GM21360 (cell line): ENCODE data around the gene PTER.

Experiments
- ATAC-seq: cut with Tn5 transposase; IDR thresholded peaks from one replicate; pipeline ENCODE4 v1.9.1; 2021; ENCODE audit warnings: mild to moderate bottlenecking, moderate library complexity; ENCODE audit not compliant: unreplicated experiment

The PTER gene

DNA sequence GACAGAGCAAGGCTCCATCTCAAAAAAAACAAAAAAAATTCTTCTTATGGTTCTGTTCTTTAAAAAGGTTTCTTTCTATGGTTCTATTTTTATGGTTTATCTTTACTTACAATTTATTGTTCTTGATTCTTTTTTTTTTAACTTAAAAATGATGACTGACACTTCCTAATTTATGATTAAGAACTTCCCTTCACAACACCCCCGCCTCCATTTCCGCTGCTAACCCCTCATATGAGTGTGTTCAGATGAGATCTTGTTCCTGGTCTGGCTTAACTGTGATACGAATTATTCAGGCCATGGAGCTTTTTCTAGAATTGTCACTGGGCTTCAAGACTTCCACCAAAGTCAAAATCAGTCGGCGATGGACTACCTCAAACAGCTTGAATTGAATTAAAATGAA, 33.9 kb downstream of the PTER start:
- no peak for ATAC-seq

- no peak for ATAC-seq
Measured at GRCh38 chr10:16472828-16473227, 36.0 kb downstream of the PTER start.

- no peak for ATAC-seq
Measured at GRCh38 chr10:16477757-16478156, 40.9 kb downstream of the PTER start.

- no peak for ATAC-seq
Measured at GRCh38 chr10:16478801-16479200, 42.0 kb downstream of the PTER start.

DNA sequence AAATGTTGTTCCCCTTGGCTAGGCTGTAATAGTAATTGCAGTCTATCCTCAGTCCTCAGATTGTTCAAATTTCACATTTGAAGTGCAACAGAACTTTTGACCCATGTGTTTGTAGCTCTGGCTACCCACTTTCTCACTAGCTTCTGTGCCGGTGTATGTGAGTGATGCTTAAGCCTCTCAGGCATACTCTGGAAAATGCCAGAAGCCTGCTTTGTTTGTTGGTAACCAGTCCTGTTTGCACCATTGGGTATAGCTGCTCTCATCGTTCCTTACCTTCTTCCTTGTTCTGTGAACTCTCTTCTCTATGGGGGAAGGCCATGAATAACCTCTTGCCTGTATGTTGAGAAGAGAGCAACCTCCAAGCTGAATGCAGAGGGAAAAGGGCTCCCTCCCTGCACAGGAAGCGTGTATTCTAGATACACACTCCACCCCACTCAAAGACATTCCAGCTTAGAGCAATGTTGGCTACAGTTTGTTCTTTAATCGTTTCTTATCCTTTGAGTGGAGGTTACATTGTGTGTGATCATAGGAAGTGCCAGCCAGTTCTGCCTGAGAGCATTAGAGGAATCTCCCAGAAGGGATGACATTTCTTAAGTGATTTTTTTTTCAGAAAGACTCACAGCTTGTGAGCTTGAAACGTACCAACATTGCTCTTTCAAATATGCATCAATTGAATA, 44.4 kb downstream of the PTER start:
- ATAC-seq, result no peak

DNA sequence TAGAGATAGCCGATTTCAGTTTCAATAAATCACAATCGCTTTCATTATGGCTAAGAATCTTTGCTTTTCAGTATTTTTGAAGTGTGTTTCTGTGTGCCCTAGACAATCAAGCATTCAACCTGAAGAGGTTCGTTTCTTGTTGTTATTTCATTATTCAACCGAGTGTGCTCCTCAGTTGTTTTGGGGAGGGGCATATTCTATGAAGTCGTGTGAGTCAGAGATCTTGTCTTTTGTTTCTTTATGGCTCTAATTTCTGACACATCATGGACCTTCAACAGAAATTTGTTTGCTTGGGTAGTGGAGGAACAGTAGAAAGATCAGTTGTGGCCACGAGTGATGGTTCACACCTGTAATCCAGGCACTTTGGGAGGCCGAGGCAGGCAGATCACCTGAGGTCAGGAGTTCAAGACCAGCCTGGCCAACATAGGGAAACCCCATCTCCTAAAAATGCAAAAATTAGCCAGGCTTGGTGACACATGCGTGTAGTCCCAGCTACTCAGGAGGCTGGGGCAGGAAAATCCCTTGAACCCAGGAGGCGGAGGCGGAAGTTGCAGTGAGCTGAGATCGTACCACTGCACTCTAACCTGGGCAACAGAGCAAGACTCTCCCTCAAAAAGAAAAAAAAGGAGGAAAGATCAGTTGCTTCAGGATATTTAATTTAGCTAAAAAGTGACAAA, 46.6 kb downstream of the PTER start:
- ATAC-seq, result no peak

- no peak for ATAC-seq
Measured at GRCh38 chr10:16490511-16490910, 53.7 kb downstream of the PTER start.

GRCh38 chr10:16491933-16492332, 55.1 kb downstream of the PTER start:
- no peak for ATAC-seq

DNA sequence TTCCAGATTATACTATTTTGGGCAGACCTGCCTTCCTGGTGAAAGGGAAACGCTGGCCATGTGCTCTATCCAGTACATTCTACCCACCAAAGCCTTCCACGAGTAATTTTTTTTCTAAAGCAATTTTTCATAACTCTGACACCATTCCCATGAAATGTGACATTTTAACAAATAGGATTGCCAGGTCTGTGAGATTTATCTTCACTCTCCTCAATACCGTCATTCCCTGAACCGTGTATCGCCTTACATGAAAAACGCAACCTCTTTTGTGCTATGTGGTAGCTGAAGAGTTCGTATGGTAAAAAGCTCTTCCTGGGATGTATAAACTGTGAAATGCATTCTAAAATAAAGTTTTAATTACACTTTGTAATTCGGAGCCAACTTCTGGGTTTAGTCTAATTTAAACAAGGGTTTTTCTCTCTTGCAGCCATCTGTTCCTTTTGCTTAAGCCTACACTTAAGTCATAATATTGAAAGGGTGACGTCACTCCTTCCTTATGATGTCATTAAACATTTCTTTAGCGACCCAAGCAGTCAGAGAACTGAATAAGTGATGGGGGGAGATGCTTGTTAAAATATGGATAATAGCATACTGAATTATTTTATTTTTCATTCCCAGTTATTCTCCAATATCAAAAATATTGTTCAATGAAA, 57.2 kb downstream of the PTER start:
- no peak for ATAC-seq

DNA sequence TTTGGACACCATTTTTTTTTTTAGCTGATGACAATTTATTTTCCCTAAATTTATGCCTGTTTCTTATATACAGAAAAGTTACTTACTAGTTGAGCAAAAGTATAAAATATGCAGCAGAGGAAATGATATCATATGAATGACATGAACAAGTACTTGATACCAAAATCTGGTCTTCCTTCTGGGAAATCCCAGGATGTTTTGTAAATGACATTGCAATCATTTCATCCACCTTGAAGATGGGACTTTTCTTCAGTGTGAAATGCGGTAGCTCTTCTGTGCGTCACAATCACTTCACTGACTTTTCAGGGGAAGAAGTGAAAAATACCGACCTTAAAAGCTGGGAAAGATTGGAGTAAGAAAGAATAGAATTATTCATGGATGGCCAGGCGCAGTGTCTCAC, 61.1 kb downstream of the PTER start:
- no peak for ATAC-seq

DNA sequence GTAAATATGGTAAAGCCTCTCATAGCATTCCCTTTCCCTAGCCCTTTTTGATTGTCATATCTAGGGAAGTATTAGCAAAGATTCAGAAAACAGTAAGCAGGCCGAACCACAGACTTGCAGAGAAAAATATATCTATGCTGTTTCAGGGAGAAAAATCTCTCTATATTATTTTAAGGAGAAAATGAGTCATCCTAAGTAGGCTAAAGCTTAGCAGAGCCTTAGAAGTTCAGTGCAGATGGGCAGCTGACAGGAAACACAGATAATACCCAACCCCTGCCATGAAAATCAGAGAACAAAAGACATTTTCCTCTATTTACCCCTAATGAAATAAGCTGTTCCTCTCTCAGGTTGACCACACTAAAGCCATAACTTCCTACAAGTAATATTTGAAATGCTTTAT, 68.4 kb downstream of the PTER start:
- ATAC-seq, result no peak

DNA sequence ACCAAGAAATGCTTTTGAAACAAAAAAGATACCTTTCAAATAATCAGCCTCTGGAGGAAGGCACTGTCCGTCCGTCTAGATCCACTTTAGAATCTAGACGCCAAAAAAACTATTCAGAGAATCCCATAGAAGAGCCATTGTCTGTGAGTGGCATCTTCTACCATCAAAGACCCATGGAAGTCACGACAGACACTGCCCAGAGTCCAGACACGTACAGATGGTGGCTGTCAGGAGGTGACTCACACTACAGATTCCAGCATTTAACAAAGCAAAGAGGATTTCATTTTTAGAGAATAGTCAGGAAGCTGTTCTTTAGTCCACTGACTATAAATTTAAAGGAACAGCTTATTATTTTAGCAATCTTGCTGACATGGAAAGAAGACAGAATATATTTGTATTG, 73.2 kb downstream of the PTER start:
- ATAC-seq, result no peak

DNA sequence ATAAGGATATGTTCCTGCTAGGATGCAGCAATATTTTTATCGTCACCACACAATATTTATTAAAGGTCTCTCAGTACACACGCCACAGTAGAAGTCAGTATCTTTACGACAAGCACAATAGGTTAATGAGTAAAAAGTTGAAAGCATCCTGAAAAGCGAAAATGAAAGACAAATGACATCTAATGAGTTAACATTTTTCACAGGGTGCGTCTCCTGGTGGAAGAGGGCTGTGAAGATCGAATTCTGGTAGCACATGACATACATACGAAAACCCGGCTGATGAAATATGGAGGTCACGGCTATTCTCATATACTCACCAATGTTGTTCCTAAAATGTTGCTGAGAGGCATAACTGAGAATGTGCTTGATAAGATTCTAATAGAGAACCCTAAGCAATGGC, 74.0 kb downstream of the PTER start:
- ATAC-seq, result no peak

- ATAC-seq, result no peak
Measured at GRCh38 chr10:16518822-16519221, 82.0 kb downstream of the PTER start.

DNA sequence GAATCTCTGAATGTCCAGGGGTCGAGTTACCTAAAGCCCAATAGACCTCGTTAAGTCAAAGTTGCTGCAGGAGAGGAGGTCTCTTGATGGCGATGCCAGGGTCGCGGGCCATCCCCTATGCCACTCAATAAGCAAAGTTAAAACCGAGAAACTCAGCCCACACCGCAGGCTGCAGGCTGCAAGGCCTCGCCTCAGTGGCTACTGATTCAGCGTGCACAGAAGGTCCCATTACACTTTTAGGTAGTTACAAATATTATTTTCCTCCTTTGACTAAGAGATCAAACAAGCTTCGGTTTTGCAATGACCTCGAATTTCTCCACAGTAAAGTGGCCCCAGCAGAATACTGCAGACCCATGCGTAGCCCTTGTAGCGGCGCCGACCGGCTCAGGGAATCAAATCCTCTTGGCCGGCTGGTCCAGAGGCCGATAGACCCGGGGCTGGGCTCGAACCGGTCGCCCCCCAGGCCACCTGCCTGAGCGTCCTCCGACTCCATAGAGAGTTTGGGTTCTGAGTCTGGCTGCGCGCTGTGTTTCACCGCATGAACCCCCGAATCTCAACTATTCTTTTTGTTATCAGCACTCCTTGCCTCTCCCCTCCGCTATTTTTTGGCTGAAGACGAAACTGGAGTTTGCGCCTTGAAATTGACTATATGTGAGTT, 82.6 kb downstream of the PTER start:
- no peak for ATAC-seq

DNA sequence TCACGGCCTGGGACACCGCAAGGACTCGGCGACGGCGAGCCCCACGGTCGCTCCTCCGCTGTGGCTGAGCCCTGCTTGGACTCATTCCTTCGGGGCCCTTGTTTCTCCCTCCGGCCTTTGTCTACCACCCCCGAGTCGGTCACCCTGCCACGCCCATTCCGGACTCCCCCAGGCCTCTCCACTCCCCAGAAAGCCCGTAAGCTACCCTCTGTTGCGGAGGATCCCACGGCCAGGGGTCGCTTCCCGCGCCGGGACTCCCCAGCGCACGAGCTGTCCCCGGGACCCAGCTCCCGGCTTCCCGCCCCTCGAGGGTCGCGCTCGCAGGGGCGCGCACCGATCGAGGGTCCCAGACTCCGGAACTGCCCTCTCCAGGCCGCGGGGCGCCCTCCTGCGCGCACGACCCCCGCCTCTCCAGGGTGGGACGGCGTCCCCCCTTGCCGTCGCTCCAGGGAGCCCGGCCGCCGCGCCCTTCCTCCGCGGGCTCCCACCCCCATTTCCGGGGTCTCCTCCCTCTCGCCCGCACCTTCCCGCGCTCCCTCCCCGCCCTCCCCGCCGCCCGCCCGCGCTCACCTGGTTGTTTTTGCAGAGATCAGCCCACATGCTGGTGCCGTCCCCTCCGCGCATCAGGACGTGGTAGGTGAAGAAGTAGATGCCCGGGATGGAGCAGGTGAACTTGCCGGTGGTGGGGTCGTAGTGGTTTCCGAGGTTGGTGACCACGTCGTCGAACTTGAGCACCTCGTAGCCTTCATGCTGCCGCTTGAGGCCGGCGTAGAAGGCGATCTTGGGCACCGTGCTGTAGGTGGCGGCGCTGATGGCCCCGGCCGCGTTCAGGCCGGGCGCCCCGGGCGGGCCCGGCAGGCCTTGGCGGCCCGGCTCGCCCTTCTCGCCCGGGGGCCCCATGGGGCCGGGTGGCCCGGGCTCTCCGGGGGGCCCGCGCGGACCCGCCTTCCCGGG, 83.4 kb downstream of the PTER start:
- ATAC-seq, result peak; percentile 32

- ATAC-seq, result peak; percentile 51
Measured at GRCh38 chr10:16520900-16521299, 84.1 kb downstream of the PTER start.

GRCh38 chr10:16521311-16522016, 84.7 kb downstream of the PTER start, which contains the start of gene C1QL3:
C1QL3 (minus strand) TSS chr10:16521879; CDS start chr10:16521065, 814 bp downstream.
- peak; percentile 41 for ATAC-seq

- no peak for ATAC-seq
Measured at GRCh38 chr10:16527452-16527851, 90.6 kb downstream of the PTER start.

DNA sequence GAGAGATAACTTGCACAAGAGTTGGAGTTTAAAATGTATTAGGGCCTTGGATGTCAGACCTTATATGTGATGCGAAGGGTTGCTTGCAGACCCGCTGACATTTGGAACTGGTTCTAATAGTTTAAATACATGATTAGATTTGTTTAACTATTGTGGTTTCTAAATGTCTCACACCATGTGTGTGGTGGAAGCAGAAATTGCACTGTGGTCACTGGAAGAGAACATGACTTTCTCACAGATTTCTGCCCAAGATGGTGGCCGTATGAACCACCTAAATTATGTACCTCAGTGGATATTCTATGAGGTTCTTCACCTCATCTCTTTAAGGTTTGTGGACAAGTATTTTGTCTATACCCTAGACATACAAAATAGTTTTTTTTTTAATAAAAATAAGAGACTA, 93.0 kb downstream of the PTER start:
- no peak for ATAC-seq
